Liver (tissue), 9 donors: ENCODE data around the gene CASZ1. TPM values are rescaled to one million over a fixed set of nuclear protein-coding genes. Genes with fewer than 3 reads are reported as not detected.

ENCODE experiments used
- DNase-seq: peaks from one replicate; pipeline ENCODE4 v3.0.0-alpha.2; 2017; ENCODE audit warnings: low spot score
- H3K27ac ChIP-seq, 2 donors: one replicate each; pipeline ENCODE4 v1.7.0; 2013; ENCODE audit warnings: inconsistent platforms in 2 of 2, low read length in 2 of 2, control low read depth in 1 of 2, low read depth in 1 of 2, mild to moderate bottlenecking in 1 of 2
- H3K27me3 ChIP-seq, 4 donors: one replicate each; pipeline versions ENCODE4 v1.6.1 to v1.7.0; 2013; ENCODE audit warnings: low read length in 3 of 4, inconsistent platforms in 1 of 4, mild to moderate bottlenecking in 1 of 4, moderate library complexity in 1 of 4; ENCODE audit not compliant: control insufficient read depth in 4 of 4, insufficient read depth in 4 of 4
- H3K36me3 ChIP-seq, 4 donors: one replicate each; pipeline versions ENCODE4 v1.6.1 to v1.7.0; 2013; ENCODE audit warnings: low read length in 3 of 4, mild to moderate bottlenecking in 3 of 4, low read depth in 1 of 4, moderate library complexity in 1 of 4; ENCODE audit not compliant: control insufficient read depth in 4 of 4, insufficient read depth in 3 of 4
- H3K4me1 ChIP-seq, 4 donors: one replicate each; pipeline versions ENCODE4 v1.6.1 to v1.7.0; 2013; ENCODE audit warnings: low read length in 3 of 4, mild to moderate bottlenecking in 3 of 4, moderate library complexity in 1 of 4; ENCODE audit not compliant: control insufficient read depth in 4 of 4, insufficient read depth in 4 of 4
- H3K4me3 ChIP-seq, 3 donors: one replicate each; pipeline versions ENCODE4 v1.6.1 to v1.7.0; 2013; ENCODE audit warnings: low read length in 3 of 3, control low read depth in 1 of 3, low read depth in 1 of 3, mild to moderate bottlenecking in 1 of 3
- H3K9ac ChIP-seq, 2 donors: one replicate each; pipeline ENCODE4 v1.7.0; 2013; ENCODE audit warnings: low read length in 2 of 2, mild to moderate bottlenecking in 2 of 2, moderate library complexity in 2 of 2, control low read depth in 1 of 2, low read depth in 1 of 2
- H3K9me3 ChIP-seq, 4 donors: one replicate each; pipeline versions ENCODE4 v1.6.1 to v1.7.0; 2013; ENCODE audit warnings: low read length in 3 of 4; ENCODE audit not compliant: control insufficient read depth in 4 of 4
- ATF3 ChIP-seq: IDR thresholded peaks from 2 replicates; pipeline ENCODE4 v1.6.1; 2016; ENCODE audit warnings: antibody characterized with exemption
- CTCF ChIP-seq: fragments of 150-350 bp; IDR thresholded peaks from 2 replicates; pipeline ENCODE4 v1.5.1; 2017; ENCODE audit warnings: improper control_type of control experiment, low read depth, low read length; ENCODE audit not compliant: missing input control
- EGR1 ChIP-seq, 2 donors: IDR thresholded peaks; 2 replicates each; pipeline ENCODE4 v1.6.1; 2016 to 2018; ENCODE audit warnings: antibody characterized with exemption in 2 of 2, low read depth in 2 of 2
- FOXA1 ChIP-seq: IDR thresholded peaks from 2 replicates; pipeline ENCODE4 v1.6.1; 2016; ENCODE audit warnings: antibody characterized with exemption
- FOXA2 ChIP-seq: IDR thresholded peaks from 2 replicates; pipeline ENCODE4 v1.6.1; 2016; ENCODE audit warnings: antibody characterized with exemption
- GABPA ChIP-seq, 2 donors: IDR thresholded peaks in 1 of 2; conservative IDR thresholded peaks in 1 of 2; 2 replicates each; pipeline ENCODE4 v1.6.1; 2016; ENCODE audit warnings: antibody characterized with exemption in 2 of 2, mild to moderate bottlenecking in 1 of 2, moderate library complexity in 1 of 2
- HNF4A ChIP-seq, 2 donors: conservative IDR thresholded peaks; 2 replicates each; pipeline ENCODE4 v1.6.1; 2016; ENCODE audit warnings: antibody characterized with exemption in 2 of 2, mild to moderate bottlenecking in 2 of 2
- HNF4G ChIP-seq: IDR thresholded peaks from 2 replicates; pipeline ENCODE4 v1.6.1; 2016; ENCODE audit warnings: antibody characterized with exemption
- JUND ChIP-seq, 2 donors: IDR thresholded peaks; 2 replicates each; pipeline ENCODE4 v1.6.1; 2016; ENCODE audit warnings: antibody characterized with exemption in 2 of 2
- MAX ChIP-seq: IDR thresholded peaks from 2 replicates; pipeline ENCODE4 v1.6.1; 2016; ENCODE audit warnings: antibody characterized with exemption
- NR2F2 ChIP-seq: IDR thresholded peaks from 2 replicates; pipeline ENCODE4 v1.6.1; 2016; ENCODE audit warnings: antibody characterized with exemption
- RAD21 ChIP-seq, 2 donors: IDR thresholded peaks; 2 replicates each; pipeline ENCODE4 v1.6.1; 2016; ENCODE audit warnings: antibody characterized with exemption in 2 of 2, mild to moderate bottlenecking in 2 of 2
- REST ChIP-seq: IDR thresholded peaks from 2 replicates; pipeline ENCODE4 v1.6.1; 2016; ENCODE audit warnings: antibody characterized with exemption, mild to moderate bottlenecking
- RXRA ChIP-seq, 2 donors: IDR thresholded peaks; 2 replicates each; pipeline ENCODE4 v1.6.1; 2017 to 2018; ENCODE audit warnings: antibody characterized with exemption in 2 of 2, mild to moderate bottlenecking in 1 of 2
- SP1 ChIP-seq: IDR thresholded peaks from 2 replicates; pipeline ENCODE4 v1.6.1; 2018; ENCODE audit warnings: antibody characterized with exemption, mild to moderate bottlenecking
- TAF1 ChIP-seq: conservative IDR thresholded peaks from 2 replicates; pipeline ENCODE4 v1.6.1; 2016; ENCODE audit warnings: antibody characterized with exemption, mild to moderate bottlenecking
- YY1 ChIP-seq: IDR thresholded peaks from 2 replicates; pipeline ENCODE4 v1.6.1; 2016; ENCODE audit warnings: antibody characterized with exemption, mild to moderate bottlenecking
- ZBTB33 ChIP-seq: IDR thresholded peaks from 2 replicates; pipeline ENCODE4 v1.6.1; 2016; ENCODE audit warnings: antibody characterized with exemption
- WGBS: extraction: QIAGEN DNeasy Blood & Tissue Kit; methylation state at CpG from one replicate; pipeline ENCODE4 v1.1.7; 2013; 5-methylcytosine and 5-hydroxymethylcytosine counted together
- polyA plus RNA-seq, 2 donors: library from polyadenylated mRNA; stranded (reverse) in 1 of 2; unstranded in 1 of 2; fragments of 200-250 nt in 1 of 2; fragments of >200 nt in 1 of 2; fragmentation: Nextera tagmentation in 1 of 2; extraction: Ambion mirVana in 1 of 2; gene quantifications; one replicate each; pipeline versions ENCODE4 v1.2.1 to v1.2.3, GENCODE V29; 2013 to 2015
- total RNA-seq, 2 donors: library from RNA; depleted of rRNA; stranded (reverse); fragments of >200 nt; gene quantifications; one replicate each; pipeline ENCODE4 v1.2.3, GENCODE V29; 2014
- donor health status: healthy.
- donor health status: healthy.
- donor health status: healthy.
- donor health status: healthy.
- donor health status: healthy.

CASZ1 gene
- total and polyA plus RNA-seq, 4 donors, result 1.0 to 3.5 (median 1.9) TPM

GRCh38 chr1:10606064-10606463, 190.4 kb downstream of the CASZ1 start:
- 98% methylated on average over 7 of the region's 7 CpGs for WGBS
- Histone ChIP-seq H3K36me3 (peaks cover 0 to 2% (median 0%) of the 10 kb centered on the region in 4 donors), H3K27me3 (no peaks in the 10 kb centered on the region), H3K9me3 (no peaks in the 10 kb centered on the region), H3K4me1 (peaks cover 0 to 9% (median 8%) of the 10 kb centered on the region in 4 donors), H3K4me3 (no peak overlapping the region), H3K27ac (no peak overlapping the region), H3K9ac (no peak overlapping the region)
- no peak for DNase-seq
- no peak for TF ChIP-seq SP1
- TF ChIP-seq RAD21 (IDR thresholded peaks at IDR 0.05), result no peak
- TF ChIP-seq CTCF, result no peak
- TF ChIP-seq TAF1, result no peak
- TF ChIP-seq YY1, result no peak
- no peak for TF ChIP-seq MAX
- TF ChIP-seq ATF3, result no peak
- no peak for TF ChIP-seq RXRA (IDR thresholded peaks at IDR 0.05)
- no peak for TF ChIP-seq FOXA2
- no peak for TF ChIP-seq EGR1 (IDR thresholded peaks at IDR 0.05; ENCODE audit: low read depth in 2 of 2)
- TF ChIP-seq HNF4G, result no peak
- no peak for TF ChIP-seq FOXA1
- no peak for TF ChIP-seq GABPA (IDR thresholded peaks at IDR 0.05 in 1 of 2, conservative IDR thresholded peaks at IDR 0.05 in 1 of 2)
- TF ChIP-seq REST, result no peak
- TF ChIP-seq HNF4A (conservative IDR thresholded peaks at IDR 0.05), result no peak

GRCh38 chr1:10604966-10605365, 191.5 kb downstream of the CASZ1 start:
- no peak for TF ChIP-seq EGR1 (IDR thresholded peaks at IDR 0.05; ENCODE audit: low read depth in 2 of 2)
- TF ChIP-seq JUND (IDR thresholded peaks at IDR 0.05), result no peak
- TF ChIP-seq NR2F2, result no peak
- no peak for TF ChIP-seq GABPA (IDR thresholded peaks at IDR 0.05 in 1 of 2, conservative IDR thresholded peaks at IDR 0.05 in 1 of 2)
- no peak for TF ChIP-seq MAX
- no peak for TF ChIP-seq TAF1
- no peak for TF ChIP-seq FOXA2
- no peak for TF ChIP-seq FOXA1
- TF ChIP-seq HNF4A (conservative IDR thresholded peaks at IDR 0.05), result no peak
- no peak for TF ChIP-seq ZBTB33
- TF ChIP-seq RXRA (IDR thresholded peaks at IDR 0.05), result no peak
- TF ChIP-seq RAD21 (IDR thresholded peaks at IDR 0.05), result no peak
- Histone ChIP-seq H3K27ac (no peak overlapping the region), H3K4me1 (peaks cover 0 to 9% (median 7%) of the 10 kb centered on the region in 4 donors), H3K36me3 (peaks cover 0 to 2% (median 0%) of the 10 kb centered on the region in 4 donors), H3K9me3 (no peaks in the 10 kb centered on the region), H3K27me3 (no peaks in the 10 kb centered on the region), H3K4me3 (no peak overlapping the region), H3K9ac (no peak overlapping the region)
- 97% methylated on average over 7 of the region's 7 CpGs for WGBS
- DNase-seq, result no peak
